HS-27A (cell line): ENCODE results near the gene ERFE.
"Not testable (repeated sequence)": the region's sequence is repeated elsewhere in the genome, so short reads cannot be mapped to it uniquely, and the experiment has no call there.

Experiments
- DNase-seq: peaks from one replicate; pipeline ENCODE4 v3.0.0-alpha.2; 2012; ENCODE audit warnings: low read depth, missing footprints

ERFE gene, protein sequence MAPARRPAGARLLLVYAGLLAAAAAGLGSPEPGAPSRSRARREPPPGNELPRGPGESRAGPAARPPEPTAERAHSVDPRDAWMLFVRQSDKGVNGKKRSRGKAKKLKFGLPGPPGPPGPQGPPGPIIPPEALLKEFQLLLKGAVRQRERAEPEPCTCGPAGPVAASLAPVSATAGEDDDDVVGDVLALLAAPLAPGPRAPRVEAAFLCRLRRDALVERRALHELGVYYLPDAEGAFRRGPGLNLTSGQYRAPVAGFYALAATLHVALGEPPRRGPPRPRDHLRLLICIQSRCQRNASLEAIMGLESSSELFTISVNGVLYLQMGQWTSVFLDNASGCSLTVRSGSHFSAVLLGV

DNA sequence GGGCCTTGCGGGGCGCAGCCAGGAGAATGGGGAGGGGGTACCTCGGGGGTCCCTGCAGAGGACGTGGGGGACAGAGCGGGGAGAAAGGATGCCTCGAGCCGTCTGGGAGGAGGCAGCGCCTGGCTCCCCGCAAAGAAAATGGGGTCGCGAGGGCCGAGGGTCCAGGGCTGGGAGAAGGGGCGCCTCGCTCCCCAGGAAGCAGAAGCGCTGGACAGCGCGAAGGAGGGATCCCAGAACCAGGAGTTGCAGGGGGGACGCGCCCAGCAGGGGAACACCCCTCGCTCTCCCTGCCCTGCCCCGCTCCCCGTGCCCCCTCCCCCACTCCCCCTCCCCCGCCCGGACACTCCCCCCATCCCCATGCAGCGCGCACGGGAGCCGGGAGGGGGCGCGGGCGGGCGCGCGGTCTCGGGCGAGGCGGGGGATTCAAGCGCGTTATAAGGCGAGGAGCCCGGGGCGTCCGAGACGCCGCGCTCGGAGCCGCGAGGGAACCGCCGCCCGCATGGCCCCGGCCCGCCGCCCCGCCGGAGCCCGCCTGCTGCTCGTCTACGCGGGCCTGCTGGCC, at the start of gene ERFE:
Gene ERFE (plus strand): TSS at position 462 of the 562 bp plus-strand sequence. CDS start 38 bp downstream, at position 500.
- no peak for DNase-seq

DNA sequence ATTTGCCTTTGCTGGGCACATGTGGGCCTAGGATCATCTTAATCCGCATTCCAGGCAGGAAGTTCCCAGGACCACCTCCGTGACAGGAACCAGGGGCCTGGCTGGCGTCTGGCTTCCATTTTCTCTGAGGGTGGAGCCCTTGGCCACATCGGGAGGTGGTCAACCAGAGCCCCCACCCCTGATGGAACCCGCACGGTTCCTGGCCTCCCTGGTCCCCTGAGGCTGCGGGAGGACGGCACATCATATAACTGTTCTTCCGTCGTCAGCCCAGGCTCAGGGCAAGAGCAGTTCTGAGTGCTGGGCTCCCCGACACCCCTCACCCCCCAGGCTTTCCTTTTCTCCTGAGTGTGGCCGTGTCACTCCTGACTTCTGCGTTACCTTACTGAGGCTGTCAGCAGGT, 45.2 kb upstream of the ERFE start:
- DNase-seq = no peak

DNA sequence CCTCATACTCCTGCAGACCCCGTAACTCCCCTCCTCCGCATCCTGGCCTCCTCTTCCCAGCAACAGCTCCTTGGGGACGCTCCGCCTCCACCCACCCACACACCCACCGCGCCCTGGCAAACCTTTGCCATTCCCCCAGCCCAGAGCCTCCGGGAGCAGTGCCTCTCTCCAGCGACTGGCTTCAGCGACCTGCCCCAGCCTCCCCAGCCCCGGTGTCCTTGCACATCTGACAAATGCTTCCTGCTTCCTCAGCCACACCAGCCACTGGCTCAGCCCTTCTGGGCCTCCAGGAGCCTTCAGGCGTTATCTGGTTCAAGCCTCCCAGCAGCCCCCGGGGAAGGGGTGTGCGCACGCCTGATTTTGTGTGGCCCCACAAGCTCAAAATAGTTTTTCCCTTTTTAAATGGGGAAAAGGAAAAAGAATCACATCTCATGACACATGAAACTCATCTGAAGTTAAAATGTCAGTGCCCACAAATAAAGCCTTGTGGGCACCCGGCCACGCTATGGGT, 44.4 kb upstream of the ERFE start:
- no peak for DNase-seq

DNA sequence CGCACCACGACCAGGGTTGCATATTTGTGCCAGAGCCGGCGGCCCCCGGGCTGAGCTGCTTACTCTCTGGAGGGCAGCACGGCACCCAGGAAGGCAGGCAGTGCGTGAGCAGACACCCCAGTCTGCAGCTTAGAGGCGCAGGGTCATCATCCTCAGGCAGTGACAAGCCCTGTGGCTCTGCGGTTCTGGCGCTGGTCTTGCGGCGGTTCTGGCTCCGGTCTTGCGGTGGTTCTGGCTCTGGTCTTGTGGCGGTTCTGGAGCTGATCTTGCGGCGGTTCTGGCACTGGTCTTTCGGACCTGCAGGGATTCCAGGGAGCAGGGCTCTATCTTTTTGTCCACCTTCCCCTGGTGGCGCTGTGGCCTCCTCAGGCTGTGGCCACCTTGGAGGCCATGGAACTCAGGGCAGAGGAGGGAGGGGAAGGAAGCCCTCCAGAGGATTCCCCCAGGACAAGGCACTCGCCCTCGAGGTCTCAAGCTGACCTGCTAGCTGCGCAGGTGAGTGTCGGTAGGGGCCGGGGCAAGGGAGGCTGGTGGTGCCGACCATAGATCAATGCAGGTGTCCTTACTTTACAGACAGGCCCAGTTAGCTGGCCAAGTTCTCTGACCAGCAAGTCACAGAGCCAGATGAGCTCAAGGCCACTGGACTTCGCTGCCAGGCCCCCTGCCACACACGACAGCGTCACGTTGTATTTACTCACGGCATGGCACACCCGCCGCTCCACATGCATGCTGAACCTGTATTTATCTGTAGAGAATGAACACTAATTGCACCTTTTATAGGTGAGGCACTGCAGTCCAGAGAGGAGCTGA, 43.7 kb upstream of the ERFE start:
- no peak for DNase-seq

DNA sequence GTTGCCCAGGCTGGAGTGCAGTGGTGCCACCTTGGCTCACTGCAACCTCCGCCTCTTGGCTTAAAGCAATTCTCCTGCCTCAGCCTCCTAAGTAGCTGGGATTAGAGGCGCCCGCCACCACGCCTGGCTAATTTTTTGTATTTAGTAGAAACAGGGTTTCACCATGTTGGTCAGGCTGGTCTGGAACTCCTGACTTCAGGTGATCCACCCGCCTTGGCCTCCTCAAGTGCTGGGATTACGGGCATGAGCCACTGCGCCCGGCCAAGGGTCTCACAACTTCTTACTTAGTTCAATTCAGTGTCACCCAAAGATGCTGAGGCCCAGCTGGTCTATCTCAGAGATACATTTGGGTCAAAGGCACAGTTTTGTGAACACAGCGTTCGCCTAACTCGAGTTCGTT, 43.1 kb upstream of the ERFE start:
- not testable (repeated sequence) for DNase-seq

DNA sequence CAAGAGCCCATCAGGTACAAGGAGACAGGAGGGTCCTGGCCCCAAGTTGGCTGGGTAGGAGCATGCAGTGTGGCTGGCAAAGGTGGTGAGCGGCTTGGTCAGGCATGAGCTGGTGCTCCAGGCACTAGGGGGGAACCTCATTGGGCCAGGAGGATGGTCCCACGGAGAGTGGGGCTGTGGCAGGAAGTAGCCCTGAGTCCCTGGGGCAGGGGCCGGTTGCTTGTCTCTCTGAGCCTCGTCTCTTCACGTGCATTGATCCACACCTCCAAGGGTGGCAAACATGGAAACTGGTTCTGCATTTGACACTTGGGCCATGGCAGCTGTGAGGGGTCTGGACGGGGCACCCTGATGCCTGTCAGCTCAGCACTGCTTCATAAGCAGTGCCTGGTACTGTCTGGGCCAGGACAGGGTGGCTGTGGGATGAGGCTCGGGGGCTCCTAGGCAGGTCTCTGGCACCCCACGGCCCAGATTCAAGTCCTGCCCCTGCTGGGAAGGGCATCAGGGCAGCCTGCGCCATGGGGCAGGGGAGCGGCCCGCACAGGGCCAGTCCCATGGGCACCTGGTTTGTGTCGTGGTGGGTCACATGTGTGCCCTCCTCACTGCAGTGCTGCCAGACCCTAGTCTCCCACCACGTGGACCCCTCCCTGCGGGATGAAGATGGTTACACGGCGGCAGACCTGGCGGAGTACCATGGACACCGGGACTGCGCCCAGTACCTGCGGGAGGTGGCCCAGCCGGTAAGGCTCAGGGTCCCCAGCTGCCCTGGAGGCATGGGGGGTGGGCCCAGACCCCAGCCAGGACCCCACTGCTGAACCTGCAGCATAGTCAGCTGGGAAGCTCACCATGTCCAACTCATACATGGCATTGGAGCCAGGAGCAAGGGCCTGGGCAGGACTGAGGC, 42.2 kb upstream of the ERFE start:
- no peak for DNase-seq

DNA sequence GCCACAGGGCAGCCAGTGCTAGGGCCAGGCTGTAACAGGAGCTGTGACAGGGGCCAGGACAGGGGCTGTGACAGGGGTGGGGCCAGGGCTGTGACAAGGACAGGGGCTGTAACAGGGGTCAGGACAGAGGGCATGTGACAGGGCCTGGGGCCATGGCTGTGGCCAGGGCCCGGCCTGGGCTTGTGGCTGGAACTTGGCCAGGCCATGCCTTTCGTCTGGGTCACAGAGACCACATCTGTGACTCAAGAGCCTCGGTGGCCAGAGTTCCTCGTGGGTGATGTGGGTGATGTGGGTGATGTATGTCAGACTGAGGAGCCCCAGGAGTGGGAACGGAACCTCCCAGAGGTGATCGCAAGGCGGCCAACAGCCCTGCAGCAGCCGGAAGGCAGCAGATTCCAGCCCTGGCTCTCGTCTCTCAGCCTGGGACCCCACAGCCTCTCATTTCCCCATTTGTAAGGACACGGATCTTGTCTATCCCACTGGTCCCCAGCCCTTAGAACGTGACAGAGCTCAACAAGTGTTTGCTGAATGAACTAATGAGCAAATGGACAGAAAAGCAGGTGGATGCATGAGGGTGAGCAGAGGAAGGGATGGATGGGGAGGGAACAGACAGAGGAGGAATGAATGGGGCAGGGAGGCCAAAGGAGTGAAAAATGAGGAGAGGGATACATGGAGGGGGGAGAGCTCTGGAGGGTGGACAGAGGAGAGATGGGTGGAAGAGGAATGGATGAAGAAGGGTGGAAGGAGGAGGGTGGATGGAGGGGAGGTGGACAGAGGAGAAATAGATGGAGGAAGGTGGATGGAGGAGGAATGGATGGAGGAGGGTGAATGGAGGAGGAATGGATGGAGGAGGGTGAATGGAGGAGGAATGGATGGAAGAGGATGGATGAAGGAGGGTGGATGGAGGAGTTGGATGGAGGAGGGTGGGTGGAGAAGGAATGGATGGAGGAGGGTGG, 41.3 kb upstream of the ERFE start:
- no peak for DNase-seq

DNA sequence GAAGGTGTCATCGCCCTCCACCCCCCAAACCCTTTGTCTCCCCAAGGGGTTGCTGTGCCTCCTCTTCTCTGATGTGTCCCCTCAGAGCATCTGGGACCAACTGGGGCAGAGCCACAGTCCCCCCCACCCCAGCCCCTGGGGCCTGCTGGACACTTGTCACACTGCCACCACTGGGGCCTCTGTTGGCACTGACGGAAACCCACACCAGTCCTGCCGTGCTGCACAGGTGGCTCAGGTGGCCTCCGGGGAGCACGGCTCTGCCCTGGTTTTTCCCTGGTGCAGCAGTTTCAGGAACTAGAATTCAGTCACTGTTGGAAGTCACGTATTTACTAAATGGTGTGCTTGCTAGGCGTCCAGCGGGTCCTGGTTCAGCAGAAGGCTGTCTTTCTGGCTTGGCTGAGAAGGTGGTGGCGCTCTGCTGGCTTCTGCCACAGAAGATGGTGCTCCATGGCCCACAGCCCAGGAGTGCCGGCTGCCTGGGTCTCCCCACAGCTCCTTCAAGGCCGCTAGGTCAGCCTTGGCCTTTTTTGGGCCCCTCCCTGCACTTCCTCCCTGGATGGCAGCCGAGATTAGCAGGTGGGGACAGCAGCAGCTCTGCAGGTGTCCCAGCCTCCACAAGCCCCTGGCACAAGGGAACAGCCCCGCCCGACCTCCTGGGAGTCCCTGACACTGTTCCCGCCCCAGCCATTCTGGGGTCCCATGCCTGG, 38.9 kb upstream of the ERFE start:
- DNase-seq = no peak

DNA sequence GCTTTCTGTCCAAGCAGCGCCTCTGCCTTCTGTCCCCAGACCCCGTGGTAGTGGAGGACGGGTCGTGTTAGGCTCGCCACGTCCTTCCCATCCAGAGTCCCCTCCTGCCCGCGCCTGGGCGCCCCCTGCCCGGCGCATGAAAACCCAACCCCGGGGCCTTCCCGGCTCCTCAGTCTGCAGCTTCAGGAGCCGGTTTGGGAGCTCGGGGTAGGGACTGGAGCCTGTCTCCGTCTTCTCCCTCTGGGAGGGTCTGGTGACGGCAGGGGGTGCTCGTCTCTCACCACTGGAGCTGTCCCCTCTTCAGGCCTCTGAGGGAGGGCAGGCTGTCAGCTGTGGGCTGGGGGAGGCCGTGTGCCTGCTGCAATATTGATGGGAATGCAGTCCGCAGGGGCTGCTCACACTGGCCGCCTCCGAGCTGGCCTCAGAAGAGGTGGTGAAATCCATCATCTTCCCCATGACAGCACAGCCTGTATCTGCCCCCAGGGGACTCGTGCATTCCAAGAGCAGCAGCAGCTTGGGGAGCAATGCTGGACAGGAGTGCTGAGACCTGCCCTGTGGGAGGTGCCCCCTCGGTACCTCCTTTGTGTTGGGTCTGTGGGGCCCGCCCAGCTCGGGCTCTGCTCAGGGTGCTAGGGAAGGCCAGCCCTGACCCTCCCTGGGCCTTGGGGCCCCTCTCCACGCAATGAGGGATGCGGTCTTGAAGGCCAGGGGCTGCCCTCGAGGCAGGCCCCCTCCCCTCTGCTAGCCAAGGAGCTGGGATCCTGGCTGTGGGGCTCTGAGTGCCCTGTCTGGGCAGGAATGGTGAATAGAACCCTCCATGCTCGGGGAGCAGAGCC, 38.1 kb upstream of the ERFE start:
- no peak for DNase-seq

DNA sequence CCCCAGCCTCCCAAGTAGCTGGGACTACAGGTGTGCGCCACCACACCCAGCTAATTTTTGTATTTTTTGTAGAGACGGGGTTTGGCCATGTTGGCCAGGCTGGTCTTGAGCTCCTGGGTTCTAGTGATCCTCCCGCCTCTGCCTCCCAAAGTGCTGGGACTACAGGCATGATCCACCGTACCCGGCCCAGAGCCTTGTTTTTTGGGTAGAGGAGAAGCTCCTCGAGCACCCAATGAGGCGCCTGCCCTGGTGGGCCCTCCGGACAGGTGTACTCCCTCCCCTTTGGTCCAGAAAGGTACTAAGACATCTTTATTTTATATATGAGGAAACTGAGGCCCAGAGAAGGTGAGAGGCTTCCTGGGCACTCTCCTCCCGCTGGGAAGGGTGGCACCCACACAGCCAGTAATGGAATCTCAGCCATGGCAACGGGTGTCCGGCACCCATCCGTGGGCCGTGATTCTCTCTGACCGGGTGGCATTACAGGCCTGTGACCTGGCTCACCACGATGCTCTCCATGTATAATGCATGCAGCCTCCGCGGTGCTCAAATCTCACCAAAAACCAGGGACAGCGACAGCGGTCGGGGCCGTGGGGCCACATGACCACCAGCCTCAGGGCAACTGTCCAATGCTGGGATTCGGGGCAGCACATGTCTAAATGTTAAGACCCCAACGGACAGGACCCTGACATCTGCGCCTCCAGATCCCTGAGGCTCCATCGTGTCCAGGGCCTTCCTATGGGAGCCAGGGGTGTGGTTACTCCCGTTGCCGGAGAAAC, 37.1 kb upstream of the ERFE start:
- DNase-seq = no peak

DNA sequence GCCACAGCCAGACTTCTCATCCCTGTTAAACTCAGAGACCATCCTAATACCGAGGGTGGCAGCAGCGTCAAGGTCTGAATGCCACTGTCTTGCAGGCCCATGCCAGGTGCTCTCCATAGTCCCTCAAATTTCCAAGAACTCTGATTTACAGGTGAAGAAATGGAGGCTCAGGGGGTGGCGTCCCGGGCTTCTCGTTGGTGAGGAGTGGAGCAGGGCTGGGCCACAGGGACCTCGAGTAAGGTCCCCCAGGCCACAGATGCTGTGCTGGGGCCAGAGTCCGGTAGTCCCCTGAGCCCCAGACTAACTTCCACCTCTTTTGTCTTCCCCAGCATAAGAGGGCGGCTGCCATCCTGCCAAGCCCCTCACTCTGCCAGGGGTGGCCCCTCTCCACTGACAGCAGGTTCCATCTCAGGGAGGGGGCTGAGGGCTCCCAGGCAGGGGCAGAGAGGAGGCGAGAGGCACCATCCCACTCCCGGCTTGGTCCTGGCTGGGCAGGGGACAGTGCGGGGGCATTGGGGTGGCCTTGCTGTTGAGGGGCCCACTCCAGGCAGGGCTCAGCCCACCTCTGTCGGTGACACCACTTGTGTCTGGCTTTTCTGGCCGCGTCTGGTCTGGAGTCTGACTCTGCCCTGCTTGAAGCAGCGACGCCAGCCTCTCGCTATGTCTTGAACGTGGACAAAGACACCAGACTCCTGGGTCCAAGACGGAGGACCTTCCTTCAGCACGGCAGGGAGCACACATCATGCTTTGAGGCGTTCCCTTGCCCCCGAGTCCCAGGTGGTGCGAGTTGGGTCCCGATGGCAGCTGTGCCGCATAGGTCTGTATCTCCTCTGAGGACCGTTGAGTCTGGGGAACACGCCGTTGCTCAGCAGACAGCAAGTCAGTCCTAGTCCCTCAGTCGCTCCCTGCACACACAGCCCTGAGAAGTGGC, 36.2 kb upstream of the ERFE start:
- no peak for DNase-seq

DNA sequence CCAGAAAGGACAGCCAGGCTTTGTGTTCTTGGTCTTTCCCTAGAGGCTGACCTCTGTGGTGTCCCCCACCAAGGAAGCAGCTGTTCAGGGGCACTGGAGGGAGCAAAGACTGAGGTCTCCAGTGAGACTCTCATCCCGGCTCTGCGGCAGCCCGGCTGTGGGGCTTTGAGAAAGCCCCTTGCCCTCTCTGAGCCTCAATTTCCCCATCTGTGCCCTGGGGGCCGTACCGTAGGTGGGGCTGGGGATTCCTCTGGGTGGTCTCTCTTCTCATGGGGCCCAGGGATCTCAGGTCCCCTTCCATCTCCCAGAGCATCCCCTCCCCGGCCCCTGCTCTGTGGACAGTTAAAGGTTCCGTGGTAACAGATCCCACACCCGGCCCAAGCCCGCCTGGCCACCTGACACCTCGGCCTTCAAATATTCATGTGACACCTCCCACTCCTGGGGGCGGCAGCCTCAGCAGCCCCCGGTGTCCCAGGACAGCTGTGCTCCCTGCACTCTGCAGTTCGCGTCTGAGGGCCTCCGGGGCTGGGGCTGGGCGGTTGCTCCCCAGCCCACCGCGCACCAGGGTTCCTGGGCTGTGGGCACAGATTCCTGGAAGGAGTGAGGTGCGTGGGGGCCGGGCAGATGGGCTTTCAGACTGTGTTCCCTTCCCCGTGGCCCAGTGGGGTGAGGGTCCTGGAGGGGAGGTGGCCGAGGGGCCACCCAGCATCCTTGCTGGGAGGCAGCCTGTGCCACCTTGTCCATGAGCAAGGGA, 35.4 kb upstream of the ERFE start:
- no peak for DNase-seq

DNA sequence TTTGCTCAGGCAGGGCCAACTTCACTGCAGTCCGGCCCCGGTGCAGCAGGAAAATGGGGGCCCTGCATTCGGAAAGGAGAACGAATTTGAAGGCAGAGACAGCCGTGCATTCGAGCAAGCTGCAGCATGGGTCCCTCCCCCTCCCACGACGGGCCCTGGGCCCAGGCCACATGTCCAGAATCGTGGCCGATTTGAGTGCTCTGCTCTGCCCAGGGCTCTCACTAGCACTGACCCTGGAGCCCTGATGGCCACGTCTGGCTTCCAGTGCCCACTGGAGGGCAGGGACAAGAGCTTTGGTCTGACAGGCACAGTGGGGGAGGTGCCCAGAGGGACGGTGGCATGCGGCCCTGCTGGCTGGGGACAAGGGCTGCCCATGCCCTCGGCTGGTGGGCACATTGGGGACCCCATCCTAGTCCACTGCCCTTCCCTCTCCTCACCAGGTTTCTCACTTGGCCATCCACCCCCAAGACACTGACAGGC, 34.7 kb upstream of the ERFE start:
- DNase-seq = no peak

DNA sequence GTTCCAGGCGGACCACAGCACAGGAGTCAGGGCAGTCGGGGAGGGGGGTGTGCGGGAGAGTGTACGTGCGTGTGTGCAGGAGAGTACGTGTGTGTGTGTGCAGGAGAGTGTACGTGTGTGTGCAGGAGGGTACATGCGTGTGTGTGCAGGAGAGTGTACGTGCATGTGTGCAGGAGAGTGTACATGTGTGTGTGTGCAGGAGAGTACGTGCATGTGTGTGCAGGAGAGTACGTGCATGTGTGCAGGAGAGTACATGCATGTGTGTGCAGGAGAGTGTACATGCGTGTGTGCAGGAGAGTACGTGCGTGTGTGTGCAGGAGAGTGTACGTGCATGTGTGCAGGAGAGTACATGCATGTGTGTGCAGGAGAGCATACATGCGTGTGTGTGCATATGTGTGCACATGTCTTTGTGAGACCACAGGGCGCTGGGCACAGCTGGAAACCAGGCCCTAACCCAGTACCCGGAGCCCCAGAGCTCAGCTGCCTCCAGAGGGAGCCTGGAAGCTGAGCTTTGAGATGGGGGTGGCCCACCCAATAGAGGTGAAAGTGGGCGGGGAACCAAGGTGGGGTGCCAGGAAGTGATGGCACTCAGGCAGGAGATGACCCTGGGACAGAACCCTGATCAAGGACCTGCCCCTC, 34.2 kb upstream of the ERFE start:
- no peak for DNase-seq

DNA sequence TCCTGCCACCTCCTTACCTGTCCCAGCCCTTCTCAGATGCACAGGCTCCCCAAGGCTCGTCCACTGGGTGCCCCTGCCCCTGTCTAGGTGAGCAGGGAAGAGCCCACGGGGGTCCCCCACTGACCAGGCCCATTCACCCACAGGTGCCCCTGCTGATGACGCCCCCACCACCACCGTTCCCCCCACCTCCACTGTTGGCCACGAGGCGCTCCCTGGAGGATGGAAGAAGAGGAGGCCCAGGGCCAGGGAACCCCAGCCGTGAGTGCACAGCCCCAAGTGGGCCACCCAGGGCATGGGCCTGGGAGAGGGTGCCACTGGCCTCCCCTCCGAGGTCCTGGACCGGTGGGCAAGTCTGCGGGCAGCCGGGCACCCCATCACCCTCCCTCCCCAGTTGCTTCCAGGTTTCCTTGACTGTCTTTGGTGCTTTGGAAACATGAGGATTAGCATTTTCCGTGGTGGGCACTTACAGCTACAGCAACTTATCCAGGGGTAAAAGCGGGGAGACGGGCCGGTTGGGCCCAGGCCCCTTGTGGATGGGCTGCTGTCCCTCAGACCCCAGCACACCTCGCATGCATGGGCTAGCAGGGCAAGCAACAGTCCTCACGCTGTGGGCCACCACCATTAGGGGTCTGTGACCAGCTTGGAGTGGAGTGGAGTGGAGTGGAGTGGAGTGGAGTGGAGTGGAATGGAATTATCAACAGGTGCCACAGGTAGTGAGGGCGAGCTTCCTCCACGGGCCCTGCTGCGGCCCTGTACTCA, 33.5 kb upstream of the ERFE start:
- DNase-seq = no peak
